NOMO-1 treated with DMSO at 0.1 percent for 48 hours (cell line): Measurements from ENCODE around the gene SYTL3.

ENCODE experiments used
- DNase-seq: peaks from one replicate; lab custom pipeline; 2025; ENCODE audit not compliant: unreplicated experiment; lab: John Stamatoyannopoulos, UW

SYTL3 gene

DNA sequence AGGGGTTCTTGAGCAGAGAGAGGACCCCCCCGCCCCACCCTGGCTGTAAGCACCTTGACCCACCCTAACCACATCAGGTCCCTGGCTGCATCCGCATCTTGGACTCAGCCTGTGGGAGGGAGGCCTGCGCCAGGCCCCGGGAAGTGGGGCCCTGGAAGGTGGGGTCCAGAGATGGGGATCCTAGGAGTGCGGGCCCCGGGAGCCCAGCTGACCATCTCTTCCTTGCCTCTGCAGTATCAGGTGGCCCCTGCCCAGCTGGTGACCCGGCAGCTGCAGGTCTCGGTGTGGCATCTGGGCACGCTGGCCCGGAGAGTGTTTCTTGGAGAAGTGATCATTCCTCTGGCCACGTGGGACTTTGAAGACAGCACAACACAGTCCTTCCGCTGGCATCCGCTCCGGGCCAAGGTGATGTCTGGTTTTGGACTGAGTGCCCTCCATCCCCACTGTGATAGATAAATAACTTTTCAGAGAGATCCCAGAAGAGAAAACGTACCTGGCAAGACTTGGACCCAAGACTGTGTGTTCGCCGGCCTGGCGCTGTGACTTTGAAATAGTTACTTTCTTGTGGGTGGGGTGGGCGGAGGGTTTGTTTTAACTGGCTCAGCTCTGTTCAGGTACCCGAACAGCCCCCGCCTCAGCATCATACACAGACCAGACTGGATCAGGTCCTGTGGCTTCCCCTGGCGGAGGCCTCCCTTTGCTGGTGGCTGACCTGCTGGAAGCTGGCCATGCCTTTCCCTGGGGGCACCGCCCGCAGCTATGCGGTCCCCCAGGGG, 107.3 kb downstream of the SYTL3 start:
- no peak for DNase-seq

DNA sequence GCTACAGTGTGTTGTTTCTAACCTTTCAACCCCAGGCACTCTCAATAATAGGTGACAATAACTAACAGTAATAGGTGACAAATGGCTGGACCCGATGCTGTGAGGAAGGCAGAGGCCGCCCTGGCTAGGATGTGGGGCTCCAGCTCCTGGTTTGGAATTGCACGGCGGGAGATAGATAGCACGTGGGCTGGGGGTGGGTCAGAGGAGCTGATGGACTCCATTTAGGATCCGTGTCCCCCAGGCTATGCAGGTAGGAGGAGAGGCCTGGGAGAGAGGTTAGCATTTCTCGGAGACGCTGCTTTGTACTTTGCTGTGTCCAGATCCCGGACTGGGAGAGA, 107.9 kb downstream of the SYTL3 start:
- DNase-seq = no peak

DNA sequence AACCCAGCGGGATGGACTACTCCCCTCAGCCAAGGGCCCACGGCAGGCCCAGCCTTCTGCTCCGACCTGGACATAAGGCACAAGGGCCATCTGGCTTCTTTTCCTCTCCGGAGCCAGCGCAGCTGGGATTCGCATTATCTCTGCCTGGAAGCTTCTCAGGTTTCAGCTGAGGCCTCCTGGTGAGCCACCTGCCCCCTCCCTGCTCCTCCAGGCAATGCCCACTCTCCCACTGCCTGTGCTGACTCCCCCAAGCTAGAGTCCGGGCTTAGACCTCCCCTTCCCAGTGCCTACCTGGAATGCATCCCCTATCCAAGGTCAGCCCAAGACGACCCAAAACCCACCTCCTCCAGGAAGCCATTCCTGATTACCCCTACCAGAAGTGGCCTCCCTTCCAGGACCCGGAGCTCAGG, 108.6 kb downstream of the SYTL3 start:
- no peak for DNase-seq

DNA sequence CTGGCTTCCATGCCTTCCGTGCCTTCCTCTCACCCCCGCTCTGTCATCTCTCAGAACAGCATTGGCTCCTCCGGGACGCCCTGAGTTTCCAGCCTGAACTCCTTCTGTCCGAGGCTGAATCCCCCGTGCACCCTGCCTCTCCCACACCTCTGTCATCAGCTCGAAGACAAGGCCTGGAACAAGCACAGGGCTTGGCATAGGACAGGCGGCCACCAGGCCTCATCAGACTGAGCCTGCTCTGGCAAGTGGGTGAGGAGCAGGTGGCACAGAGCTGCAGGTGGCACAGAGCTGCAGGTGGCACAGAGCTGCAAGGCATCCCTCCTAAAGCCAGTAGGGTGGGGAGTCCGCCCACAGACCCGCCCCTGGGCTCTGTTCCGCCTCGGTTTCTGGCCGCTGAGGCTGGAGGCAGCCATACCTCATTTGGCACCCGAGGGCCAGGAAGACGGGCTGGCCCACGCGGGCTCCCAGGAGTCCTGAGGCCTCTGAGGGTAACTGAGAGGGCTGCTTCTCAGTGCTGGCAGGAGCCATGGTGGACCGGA, 109.2 kb downstream of the SYTL3 start:
- no peak for DNase-seq

DNA sequence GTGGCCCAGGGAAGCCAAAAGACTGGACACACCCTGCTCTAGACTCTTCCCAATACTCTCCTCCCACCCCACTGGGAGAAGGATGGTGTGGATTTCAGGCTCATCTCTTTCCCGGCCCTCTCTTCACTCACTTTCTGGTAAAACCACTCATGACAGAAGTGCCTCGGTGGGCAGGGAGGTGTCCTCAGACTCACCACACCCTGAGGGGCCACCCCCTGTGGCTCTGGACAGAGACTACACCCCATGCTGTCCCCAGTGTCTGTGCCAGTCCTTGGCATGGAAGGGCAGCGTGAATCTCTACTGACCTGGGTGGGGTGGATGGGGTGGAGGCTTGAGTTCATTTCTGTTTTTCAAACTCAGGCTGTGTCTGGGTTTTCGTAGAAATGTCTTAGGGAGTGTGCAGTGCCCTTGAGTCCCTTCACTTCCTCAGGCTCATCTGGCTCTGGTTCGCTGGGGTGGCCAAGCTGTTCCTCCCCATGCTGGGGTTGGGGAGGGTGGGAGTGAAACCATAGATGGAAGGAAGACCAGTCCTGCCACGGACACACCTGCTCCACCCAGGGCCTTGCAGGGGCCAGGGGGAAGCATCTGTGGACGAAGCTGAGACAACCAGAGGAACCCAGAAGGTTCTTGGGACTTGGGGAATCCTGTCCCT, 110.2 kb downstream of the SYTL3 start:
- no peak for DNase-seq

DNA sequence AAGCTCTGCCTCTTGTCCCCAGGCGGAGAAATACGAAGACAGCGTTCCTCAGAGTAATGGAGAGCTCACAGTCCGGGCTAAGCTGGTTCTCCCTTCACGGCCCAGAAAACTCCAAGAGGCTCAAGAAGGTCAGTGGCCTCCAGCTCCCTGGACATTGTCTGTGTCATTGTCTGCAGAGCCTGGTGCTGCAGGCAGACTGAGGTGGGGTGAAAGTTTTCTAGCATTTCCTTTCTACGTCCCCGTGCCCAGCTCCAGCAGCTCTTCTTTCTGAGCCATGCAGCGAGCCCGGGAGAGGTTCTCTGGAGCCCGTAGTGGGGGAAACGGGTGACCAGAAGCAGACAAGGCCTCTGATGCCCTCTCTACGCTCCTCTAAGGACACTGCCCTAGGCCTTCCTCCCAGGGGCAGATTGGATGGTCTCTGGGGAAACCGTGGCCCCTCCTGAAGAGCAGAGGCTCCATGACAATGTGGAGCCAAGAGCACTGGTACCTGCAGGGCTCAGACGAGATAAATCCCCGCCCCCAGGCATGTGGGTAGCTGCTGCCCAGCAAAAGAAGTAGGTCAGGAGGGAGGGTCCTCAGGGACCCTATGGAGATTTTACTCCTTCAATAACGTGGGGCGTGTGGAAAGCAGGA, 110.9 kb downstream of the SYTL3 start:
- DNase-seq = no peak

DNA sequence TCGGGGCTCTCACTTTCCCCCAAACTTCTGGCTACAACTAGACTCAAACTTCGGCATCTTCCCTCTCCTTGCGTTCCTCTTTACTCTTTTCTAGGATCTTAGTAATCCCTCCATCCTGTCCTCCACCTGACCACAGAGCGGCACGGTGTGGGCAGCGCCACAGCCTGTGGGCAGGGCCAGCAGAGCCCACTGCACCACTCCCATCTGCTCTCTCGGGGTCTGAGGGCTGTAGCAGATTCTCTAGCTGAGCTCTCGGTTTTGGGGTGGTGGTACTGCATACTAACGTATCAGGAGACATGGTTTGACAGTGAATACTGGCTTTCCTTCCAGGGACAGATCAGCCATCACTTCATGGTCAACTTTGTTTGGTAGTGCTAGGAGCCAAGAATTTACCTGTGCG, 111.9 kb downstream of the SYTL3 start:
- DNase-seq = no peak

DNA sequence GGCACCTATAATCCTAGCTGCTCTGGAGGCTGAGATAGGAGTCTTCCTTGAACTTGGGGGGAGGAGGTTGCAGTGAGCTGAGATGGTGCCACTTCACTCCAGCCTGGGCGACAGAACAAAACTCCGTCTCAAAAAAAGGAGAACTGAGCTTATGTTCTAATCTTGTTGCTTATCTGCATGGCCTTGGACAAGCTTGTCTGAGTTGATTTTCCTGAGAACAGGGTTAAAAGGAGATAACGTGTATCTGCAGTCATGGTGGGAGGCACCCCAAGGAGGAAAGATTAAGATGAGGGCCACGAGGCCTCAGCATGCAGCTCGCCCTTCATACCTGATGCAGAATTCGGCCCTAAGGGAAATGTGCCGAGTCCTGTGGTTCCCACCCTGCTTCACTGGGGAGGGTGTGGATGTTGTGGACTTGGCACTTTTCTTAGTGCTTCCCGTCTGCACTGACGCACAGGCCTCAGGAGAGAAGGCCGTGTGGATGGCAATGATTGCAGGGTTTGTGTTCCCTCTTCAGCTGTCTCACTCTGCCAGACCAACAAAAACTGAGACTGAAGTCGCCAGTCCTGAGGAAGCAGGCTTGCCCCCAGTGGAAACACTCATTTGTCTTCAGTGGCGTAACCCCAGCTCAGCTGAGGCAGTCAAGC, 113.1 kb downstream of the SYTL3 start:
- DNase-seq = no peak

DNA sequence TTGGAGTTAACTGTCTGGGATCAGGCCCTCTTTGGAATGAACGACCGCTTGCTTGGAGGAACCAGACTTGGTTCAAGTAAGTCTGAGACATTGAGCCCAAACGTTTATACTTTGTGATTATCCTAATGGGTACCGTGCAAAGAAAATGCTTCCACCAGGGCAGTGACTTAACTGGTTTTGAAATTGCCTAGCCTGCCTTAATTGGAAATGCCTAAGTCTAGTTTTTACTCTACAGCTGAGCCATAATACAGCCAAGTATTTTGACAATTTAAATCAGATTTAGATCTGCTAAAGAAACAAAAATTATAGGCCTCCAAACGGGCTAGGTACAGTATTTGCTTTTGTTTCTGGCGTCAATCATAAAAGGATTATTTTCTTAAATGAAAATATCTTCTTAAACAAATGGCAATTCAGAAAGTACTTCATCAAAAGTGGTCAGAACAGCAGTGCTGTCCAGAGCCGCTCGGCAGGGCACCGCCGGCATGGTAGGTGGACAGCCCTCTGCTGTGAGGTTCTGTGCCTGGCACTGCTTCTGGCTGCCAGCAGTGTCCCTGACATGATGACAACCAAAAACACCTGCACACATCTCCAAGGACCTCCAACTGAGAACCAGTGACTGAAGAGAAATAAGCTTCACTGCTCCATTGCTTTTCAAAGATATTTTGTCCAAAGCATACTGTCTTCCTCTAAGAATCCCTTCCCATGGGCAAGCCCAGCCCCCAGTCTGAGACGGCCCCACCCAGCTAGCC, 113.8 kb downstream of the SYTL3 start:
- DNase-seq = no peak

DNA sequence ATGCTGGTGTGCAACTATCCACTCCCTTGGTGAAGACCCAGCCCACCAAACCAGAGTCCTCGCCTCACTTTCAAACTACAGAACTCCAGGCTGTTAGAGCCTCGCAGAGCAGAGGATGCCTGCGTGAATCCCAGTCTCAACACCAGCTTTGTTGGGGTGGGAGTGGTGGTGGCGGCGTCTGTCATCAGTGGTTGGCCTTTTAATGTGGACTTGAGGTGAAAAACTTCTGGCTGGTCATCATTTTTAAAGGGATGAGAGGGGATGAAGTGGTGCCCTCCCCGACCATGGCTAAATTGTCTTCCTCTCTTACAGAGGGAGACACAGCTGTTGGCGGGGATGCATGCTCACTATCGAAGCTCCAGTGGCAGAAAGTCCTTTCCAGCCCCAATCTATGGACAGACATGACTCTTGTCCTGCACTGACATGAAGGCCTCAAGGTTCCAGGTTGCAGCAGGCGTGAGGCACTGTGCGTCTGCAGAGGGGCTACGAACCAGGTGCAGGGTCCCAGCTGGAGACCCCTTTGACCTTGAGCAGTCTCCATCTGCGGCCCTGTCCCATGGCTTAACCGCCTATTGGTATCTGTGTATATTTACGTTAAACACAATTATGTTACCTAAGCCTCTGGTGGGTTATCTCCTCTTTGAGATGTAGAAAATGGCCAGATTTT, 114.5 kb downstream of the SYTL3 start:
- no peak for DNase-seq

DNA sequence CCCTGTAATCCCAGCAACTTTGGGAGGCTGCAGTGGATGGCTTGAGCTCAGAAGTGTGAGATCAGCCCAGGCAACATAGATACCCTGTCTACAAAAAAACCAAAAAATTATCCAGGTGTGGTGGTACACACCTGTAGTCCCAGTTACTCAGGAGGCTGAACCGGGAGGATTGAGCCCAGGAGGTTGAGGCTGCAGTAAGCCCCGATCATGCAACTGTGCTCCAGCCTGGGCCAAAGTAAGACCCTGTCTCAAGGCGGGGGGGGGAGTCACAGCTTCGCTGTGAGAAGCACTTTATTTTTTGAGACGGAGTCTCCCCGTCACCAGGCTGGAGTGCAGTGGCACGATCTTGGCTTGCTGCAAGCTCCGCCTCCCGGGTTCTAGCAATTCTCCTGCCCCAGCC, 115.1 kb downstream of the SYTL3 start:
- DNase-seq = no peak

DNA sequence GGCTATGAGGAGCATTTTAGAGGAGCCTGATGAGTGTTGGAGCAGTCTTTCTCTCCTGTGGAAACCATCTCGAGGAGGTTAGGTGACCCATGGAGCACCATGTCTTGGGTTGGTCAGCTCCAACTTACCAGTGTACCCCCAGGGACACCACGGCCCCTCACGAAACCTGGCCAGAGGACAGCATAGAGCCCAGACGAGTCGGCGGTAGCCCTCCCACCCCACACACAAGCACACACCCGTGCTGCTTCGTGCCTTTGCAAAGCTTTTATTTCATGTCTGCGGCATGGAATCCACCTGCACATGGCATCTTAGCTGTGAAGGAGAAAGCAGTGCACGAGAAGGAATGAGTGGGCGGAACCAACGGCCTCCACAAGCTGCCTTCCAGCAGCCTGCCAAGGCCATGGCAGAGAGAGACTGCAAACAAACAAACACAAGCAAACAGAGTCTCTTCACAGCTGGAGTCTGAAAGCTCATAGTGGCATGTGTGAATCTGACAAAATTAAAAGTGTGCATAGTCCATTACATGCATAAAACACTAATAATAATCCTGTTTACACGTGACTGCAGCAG, 115.7 kb downstream of the SYTL3 start:
- no peak for DNase-seq

DNA sequence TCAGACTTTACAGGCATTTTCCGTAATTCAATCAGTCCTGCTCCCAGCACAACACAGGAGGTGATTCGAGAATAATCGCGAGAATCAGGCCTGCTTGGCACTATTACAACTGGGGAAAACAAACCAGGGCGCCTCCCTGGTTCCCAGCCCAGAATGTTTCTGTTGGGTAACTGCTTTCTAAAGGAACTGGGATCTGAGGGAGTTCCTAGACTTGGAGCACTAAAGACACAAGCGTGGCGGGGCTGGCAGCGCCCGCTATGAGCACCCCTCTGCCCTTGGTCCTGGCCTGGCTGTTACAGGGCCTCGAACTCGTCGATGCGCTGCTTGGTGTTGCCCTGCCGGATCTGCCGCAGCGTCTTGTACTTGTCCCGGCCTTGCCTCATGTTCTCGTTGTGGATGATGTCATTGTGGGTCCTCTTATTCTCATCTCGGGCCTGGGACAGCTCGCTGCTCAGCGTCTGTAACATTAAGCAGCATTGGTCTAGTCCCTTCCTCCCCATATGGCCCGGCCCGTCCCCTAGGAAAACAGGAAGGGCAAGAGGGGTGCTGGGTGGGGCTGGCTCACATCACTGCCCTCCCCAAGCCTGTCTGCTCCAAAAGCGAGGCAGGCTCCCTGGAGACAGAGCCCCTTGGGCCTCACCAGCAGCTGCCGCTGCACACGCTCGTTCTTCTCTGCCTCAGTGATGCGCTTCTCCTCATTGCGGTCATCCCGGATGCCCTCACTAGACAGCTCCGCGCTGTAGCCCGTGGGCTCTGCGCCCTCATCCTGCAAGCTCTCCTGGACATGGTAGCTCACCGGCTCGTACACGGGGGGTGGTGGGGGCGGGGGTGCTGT, 117.0 kb downstream of the SYTL3 start:
- DNase-seq = no peak

DNA sequence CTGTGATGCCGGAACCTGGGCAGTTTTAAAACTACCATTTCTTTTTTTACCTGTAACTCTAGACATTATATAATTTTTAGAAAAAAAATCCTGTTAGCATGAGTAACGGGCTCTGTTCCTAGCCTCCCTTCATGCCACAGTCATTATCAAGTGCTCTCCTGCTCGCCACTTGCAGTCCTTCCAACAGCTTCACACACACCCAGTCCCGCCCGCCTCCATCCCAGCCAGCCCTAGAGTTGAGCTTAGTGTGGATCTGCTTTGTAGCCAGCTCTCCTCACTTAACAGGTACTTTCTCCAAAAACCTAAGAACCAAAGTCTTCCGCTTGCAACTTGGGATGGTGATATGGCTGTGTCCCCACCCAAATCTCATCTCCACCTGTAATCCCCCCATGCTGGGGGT, 117.9 kb downstream of the SYTL3 start:
- no peak for DNase-seq

DNA sequence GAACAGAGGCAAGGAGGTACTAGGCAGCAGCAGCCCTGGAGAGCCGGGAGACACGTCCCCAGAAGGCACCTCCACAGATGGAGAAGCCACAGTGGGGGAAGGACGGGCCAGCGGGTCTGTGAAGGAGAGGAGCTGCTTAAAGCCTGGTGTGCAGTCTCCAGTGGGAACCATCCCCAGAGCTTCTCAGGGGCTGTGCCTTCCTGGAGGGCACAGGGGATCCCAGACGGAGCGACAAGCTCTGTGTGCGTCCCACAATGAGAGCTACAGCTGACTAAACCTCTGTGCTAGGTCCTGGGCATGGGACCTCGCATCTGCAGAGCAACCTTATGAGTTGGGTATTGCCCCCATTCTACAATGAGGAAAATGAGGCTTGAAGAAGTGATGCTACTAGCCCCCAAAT, 118.6 kb downstream of the SYTL3 start:
- no peak for DNase-seq

DNA sequence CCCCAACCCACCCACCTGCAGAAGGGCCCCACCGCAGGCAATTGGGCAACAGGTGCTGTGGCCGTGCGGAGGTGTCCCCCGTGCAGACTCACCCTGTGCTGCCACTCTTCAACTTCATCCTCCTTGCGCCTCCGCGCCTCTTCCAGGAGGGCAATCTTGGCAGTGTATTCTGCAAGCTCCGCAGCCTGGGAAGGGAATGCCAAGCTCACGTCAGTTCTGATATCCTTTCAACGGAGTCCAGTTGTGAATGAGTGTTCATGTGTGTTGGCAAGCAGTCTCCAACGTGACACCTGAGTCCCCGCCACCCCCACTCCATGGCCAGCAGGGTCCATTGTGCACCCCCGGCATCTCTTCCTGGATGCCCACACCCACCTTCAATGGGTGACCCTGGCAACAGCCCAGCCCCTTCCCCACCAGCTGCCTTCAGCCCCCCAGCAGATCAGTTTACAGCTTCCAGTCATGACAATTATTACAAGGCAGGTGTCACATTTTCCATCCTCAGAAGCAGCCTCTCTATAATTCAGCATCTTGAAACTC, 119.4 kb downstream of the SYTL3 start:
- DNase-seq = no peak

DNA sequence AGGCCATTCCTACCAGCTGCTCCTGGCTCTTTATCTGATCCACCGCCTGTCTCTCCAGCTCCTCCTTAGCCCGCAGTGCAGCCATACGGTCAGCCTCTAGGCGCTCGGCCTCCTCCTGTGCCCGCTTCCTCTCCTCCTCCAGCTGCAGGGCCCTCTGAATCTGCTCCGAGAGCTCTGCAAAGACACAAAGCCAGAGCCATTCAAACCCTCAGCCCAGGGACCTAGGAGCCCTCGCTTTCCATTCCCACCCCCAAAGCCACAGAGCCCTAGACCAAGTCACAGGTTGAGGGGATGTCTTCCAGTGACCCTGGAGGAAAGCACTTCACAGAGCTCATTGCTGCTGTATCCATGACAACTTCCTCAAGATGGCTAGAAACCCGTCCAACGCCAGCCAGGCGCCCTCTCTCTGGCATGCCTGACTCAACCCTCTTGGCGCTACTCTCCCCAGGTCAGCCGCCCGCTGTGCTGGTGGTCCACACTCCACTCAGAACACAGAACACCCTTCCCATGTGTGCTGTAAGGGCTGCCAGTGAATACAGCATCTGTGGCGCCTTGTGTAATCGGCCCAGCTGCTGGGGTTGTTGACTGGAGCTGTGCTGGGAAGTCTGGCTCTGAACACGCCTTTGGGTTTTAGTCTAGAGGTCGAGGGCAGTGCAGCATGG, 120.0 kb downstream of the SYTL3 start:
- DNase-seq = no peak

DNA sequence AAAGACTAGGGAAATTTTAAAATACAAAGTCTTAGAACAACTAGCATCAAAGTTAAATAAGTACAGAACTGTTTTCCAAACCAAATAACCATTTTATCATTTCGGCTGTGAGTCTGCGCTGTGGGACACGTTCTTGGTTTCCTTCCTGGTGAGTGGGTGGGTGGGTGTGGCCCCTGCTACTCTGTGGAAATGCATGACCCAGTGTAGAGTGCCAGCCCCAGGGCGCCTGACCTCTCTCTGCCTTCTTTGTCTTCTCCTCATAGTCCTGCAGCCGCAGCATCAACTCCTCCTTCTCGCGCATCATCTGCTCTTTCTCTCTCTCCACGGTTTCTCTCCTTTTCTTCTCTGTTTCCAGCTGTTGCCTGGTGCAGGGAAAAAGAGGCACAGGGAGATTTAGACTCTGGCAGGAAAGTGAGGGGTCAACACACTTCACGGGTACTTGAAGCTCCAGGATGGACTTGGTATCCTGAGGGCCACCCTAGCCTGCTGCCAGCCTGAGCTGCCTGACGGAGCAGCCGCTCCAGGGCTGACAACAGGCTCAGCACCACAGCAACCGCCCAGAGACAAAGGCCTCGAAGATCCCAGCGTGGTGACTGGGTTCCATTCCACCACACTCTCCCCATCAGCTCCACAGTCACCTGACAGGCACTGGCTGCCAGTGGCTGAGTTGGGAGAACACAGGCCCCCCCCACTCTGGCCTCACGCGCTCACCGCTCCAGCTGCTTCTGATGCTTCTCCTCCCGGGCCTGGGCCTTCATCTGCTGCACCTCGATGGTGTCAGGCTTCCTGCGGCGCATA, 120.9 kb downstream of the SYTL3 start:
- DNase-seq = no peak
